Psoas muscle (tissue), 8 donors: ENCODE results near the gene NR5A2. TPM values are rescaled to one million over a fixed set of nuclear protein-coding genes. Genes with fewer than 3 reads are reported as not detected.

Experiments used
- ATAC-seq, 4 donors: fragments of 200-7000 bp; cut with Tn5 transposase; one replicate each; pipeline ENCODE4 v1.9.1; 2020; ENCODE audit warnings: moderate library complexity in 3 of 4, mild to moderate bottlenecking in 2 of 4
- DNase-seq, 2 donors: peaks; one replicate each; pipeline ENCODE4 v3.0.0-alpha.2; 2020
- H3K27ac ChIP-seq: fragments of 200-600 bp; one replicate; pipeline ENCODE4 v1.8.0; 2022
- H3K27me3 ChIP-seq, 3 donors: fragments of 200-600 bp in 1 of 3; one replicate each; pipeline versions ENCODE4 v1.6.1 to v1.8.0; 2013 to 2022; ENCODE audit warnings: low read length in 2 of 3, mild to moderate bottlenecking in 2 of 3, moderate library complexity in 1 of 3; ENCODE audit not compliant: insufficient read depth in 3 of 3
- H3K36me3 ChIP-seq, 2 donors: fragments of 200-600 bp in 1 of 2; one replicate each; pipeline versions ENCODE4 v1.6.1 to v1.8.0; 2013 to 2022; ENCODE audit warnings: low read depth in 1 of 2, mild to moderate bottlenecking in 1 of 2, moderate library complexity in 1 of 2; ENCODE audit not compliant: insufficient read depth in 1 of 2
- H3K4me1 ChIP-seq: fragments of 200-600 bp; one replicate; pipeline ENCODE4 v1.8.0; 2022
- H3K4me3 ChIP-seq: fragments of 200-600 bp; one replicate; pipeline ENCODE4 v1.8.0; 2022; ENCODE audit warnings: mild to moderate bottlenecking
- H3K9me3 ChIP-seq: fragments of 200-600 bp; one replicate; pipeline ENCODE4 v1.8.0; 2022
- CTCF ChIP-seq: fragments of 200-600 bp; IDR thresholded peaks from one replicate; pipeline ENCODE4 v1.8.0; 2022; ENCODE audit warnings: antibody characterized with exemption
- WGBS, 3 donors: extraction: QIAGEN DNeasy Blood & Tissue Kit; methylation state at CpG; one replicate each; pipeline versions ENCODE4 v1.1.6 to v1.1.7; 2013; 5-methylcytosine and 5-hydroxymethylcytosine counted together
- intact Hi-C, 2 donors: fragments of 100-400 bp; cut with DNase I; formaldehyde crosslinking; loops; one replicate each; pipeline versions ENCODE4 v1.11.0 to v1.14.2; 2022
- polyA plus RNA-seq, 3 donors: library from polyadenylated mRNA; stranded (reverse); fragments of 200-250 nt; gene quantifications; one replicate each; pipeline ENCODE4 v1.2.3, GENCODE V29; 2013
- total RNA-seq, 4 donors: library from RNA; stranded (reverse); fragmentation: NEBNext Ultra II Directional in 2 of 4; extraction: Animal tissue kit (Norgen Biotek cat#: 25700) in 2 of 4; gene quantifications; one replicate each; pipeline versions ENCODE4 v1.2.1 to v1.2.4, GENCODE V29; 2021 to 2023
- donor health status: healthy with polysubstance abuse.
- donor health status: DM: no; HTN: no; CAD: no; lungs with moderate emphysema.
- donor health status: Bipolar disorder and iron deficiency.
- donor health status: healthy.
- donor health status: DM: yes; HTN: yes; CAD: no.
- donor health status: DM: no; HTN: no; CAD: no.
- donor health status: DM: no; HTN: no; CAD: no.
- donor health status: DM: yes; HTN: yes; CAD: no.

NR5A2 gene
- total and polyA plus RNA-seq, 7 donors: 0.27 to 1.2 (median 0.60) TPM

GRCh38 chr1:200082329-200082728 lies 54.8 kb downstream of the NR5A2 start:
- no peak for ATAC-seq
- no peaks in the 10 kb centered on the region for H3K36me3 ChIP-seq
- 55 to 65% (median 59%) methylated on average over 2 of the region's 2 CpGs for WGBS, 3 donors
- no peak overlapping the region for H3K4me3 ChIP-seq
- H3K4me1 ChIP-seq: peaks cover 22% of the 10 kb centered on the region
- H3K27me3 ChIP-seq: no peaks in the 10 kb centered on the region
- no peak for TF ChIP-seq CTCF
- intact Hi-C loops: no loop called here
- no peaks in the 10 kb centered on the region for H3K9me3 ChIP-seq
- no peak overlapping the region for H3K27ac ChIP-seq
- DNase-seq: no peak

DNA sequence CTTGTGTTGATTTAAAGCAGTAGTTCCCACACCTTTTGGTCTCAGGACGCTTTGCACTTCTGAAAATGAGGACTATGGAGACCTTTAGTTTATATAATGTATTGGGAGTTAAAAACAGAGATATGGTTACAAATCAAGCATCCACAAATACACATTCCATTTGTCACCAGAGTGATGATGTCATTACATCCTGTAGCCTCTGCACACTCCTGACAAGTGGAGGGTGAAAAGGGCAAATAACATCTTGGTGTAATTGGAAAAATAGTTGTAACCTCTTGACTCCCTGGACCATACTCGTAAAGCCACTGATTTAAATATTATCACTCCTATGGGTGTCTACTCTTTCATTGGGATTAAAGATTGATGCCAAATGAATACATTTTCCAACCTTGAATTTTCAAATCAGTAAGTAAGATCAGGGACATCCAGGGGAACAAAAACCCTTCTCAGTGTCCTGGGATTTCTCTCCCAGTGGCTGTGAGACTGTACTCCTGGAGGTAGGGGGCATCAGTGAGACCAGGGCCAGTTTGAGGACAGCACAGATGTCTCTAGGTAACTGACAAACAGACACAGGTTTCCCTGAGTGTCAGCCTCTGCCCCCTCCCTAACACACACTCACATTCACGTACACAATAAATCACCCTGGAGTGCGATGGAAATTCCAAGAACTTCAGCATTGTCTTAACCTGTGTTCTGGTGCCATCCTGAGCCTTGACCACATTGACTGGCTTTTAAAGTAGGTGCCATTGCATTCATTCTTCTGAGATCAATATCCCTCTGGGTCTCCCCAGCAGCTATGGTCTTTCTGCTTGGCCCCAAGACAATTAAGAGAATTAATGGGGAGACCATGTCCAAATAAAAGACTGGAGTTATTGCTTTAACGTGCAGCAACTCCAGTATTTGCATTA lies 63.0 kb downstream of the NR5A2 start:
- H3K27ac ChIP-seq: no peak overlapping the region
- no peak for TF ChIP-seq CTCF
- H3K27me3 ChIP-seq: no peaks in the 10 kb centered on the region
- no peaks in the 10 kb centered on the region for H3K4me1 ChIP-seq
- DNase-seq: no peak
- no peaks in the 10 kb centered on the region for H3K9me3 ChIP-seq
- no peak for ATAC-seq
- H3K4me3 ChIP-seq: no peak overlapping the region
- intact Hi-C loops: no loop called here
- 64 to 75% (median 72%) methylated on average over 5 of the region's 5 CpGs for WGBS, 3 donors
- H3K36me3 ChIP-seq: no peaks in the 10 kb centered on the region

GRCh38 chr1:200095057-200095577 lies 67.6 kb downstream of the NR5A2 start:
- H3K27me3 ChIP-seq: no peaks in the 10 kb centered on the region
- ATAC-seq: no peak
- DNase-seq: no peak
- WGBS, 3 donors: 84 to 90% (median 89%) methylated on average over 2 of the region's 2 CpGs
- H3K27ac ChIP-seq: no peak overlapping the region
- no peaks in the 10 kb centered on the region for H3K9me3 ChIP-seq
- H3K4me3 ChIP-seq: no peak overlapping the region
- intact Hi-C loops: no loop called here
- H3K36me3 ChIP-seq: no peaks in the 10 kb centered on the region
- no peaks in the 10 kb centered on the region for H3K4me1 ChIP-seq
- TF ChIP-seq CTCF: no peak

- Histone ChIP-seq H3K4me3 (no peak overlapping the region), H3K27ac (no peak overlapping the region), H3K9me3 (no peaks in the 10 kb centered on the region), H3K36me3 (no peaks in the 10 kb centered on the region), H3K4me1 (no peaks in the 10 kb centered on the region), H3K27me3 (no peaks in the 10 kb centered on the region)
- intact Hi-C loops: no loop called here
- WGBS, 3 donors: 87 to 91% (median 88%) methylated on average over 3 of the region's 3 CpGs
- DNase-seq (no peak), ATAC-seq (no peak)
- TF ChIP-seq CTCF: no peak
Observed at GRCh38 chr1:200096774-200097173, 69.3 kb downstream of the NR5A2 start.
